Measurements from ENCODE around the gene CASTOR1.

CASTOR1 gene

DNA sequence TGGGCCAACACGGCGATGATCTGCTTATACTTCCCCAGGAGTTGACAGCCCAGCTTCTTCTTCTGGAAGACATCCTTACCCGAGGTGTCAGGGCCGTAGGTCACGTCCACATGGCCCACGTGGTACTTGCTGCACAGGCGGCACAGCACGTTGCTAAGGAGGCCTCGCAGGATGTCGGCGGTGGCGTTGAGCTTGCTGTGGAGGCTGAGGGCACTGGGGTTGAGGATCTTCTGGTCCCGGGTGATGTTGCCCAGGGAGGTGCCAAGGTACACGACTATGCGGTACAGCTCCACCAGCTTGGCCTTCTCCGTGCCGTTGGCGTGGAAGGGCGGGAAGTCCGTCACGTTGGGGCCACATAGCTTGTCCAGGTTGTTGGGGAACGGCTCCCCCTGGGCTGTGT is 45.6 kb downstream of the CASTOR1 start:
- DNase-seq, result no peak

DNA sequence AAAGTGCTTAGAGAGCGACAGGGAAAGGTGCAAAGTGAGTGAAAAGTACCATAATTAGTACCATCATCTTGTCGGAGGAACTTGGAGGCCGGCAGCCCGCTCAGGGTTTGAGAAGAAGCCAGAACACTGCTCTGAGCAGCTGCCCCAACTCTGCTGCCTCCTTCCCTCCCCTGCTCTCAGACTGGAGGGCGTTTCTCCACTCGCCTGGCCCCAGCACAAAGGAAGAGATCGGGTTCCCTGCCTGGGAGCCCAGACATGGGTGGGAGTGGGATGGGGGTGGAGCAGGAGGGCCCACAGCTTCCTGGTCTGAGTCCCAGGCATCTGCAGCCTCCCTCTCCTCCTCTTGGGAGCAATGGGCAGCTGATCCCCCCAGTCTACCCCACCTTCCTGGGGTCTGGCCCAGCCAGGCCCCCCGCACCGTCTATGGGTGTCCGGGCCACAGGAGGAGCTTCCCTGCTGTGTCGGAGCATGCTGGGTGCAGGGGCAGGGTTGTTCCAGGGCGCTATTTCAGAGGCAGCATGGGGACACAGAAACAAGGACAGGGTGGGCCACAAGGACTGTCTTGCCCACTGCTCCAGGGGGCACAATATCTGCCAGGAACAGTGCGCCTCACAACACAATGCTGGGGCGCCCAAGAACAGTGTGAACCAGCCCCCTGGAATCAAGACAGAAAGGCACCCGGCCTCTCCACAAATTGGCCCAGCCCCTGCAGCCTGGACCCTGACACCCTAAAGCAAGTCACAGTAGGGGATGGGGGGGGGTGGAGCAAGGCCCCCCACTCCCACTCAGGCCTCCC is 47.5 kb downstream of the CASTOR1 start:
- DNase-seq, result no peak

DNA sequence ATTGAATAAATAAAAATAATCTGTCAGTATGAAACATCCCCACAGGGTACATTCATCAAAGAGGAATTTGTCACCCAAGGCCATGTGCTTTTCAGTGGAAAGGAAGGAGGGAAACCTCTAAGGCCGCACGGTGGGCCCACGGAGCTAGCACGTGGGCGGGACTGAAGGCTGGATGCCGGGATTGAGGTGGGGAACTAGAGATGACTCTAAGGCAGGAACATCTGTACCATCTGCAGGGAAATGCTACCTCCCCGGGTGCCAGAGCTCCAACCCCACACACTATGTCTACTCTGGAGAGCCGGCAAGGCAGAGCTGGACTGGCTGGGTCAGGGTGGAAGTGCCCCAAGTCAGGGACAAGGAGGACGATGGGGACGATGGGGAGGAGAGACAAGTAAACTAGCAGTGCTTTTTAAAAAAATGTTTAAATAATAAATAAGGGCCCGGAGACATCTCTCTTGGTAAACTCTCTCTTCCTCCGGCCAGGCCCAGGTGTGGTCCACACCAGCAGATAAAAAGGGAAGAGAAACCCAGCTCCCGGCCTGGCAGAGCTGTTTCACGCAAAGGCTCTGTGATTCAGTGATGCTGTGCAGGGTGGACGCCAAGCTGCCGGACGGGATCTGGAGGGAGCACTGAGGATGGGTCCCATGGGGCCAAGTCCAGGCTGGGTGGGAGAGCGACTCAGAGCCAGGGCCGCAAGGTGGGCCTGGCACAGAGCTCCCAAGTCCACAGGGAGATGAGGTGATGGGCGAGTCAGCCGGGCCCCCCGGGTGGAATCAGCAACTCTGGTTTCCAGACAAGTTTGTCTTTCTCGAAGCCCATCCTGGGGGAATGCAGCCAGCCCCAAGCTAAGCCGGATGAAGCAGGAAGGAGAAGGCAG is 48.5 kb downstream of the CASTOR1 start:
- no peak for DNase-seq

DNA sequence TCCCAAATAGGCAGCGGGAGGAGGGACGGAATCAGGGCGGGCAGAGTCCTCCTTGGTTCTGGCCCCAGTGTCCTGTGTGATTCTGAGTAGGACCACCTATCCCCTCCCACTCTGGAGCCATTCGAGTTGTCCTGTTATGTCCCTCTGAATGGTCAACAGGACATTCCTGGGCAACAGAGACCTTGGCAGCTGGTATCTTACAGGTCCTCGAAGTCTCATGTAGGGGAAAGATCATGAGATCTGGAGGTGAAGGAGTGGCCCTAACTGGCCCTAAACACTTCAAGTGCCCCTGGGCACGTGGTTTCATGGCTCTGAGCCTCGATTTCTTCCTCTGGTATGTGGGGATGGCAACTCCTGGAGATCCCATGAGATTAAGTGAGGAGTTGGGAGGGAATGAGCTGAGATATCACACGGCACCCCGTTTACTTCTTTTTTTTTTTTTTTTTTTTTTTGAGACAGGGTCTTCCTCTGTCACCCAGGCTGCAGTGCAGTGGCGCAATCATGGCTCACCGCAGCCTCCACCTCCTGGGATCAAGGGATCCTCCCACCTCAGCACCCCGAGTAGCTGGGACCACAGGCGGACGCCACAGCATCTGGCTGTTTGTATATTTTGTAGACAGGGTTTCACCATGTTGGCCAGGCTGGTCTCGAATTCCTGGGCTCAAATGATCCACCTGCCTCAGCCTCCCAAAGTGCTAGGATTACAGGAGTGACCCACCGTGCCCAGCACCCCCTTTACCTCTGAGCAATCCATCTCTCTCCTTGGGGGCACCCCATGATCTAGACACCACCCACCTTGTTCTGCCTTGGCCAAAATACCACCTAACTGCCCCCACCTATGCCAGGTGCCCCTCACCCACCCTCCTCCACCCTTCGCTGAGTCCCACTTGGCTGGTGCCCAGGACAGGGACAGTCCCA is 49.6 kb downstream of the CASTOR1 start:
- no peak for DNase-seq

DNA sequence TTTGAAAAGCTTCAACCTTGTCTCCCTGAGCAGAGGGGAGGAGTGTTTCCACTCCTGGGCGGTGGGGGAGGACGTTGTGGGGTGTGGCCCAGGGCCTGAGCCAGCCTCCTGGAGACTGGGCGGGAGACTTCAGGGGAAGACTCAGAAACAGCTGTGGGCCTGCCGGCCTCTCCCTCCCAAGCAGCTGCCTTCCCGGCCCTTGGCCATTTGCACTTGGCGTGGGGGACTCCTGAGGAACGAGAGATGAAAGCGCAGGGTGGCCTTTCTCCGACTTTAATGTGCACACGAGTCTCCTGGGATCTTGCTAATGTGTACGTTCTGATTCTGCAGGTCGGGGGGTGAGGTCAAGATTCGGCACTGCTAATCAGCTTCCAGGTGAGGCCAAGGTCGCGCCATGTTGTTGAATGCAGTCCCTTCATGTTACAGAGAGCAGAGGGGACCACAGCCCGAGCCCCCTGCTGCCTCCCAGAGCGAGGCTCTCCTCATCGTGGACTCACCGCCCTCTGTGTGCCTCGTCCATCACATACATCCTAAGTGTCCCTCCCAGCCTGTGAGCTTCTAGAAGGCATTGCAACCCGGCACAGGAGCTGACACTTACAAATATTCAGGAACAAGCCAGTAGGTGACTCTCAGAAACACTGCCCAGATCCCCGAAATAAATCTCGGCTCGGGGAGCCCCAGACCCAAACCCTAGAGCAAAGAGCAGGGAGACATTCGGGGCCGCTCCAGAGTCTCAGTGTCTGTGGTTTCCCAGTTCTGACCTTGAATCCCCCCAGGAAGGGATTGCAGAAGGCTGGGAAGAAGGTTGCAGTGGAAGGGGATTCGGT is 50.4 kb downstream of the CASTOR1 start:
- no peak for DNase-seq

GRCh38 chr22:30238136-30238535 is 51.2 kb downstream of the CASTOR1 start:
- DNase-seq, result no peak

DNA sequence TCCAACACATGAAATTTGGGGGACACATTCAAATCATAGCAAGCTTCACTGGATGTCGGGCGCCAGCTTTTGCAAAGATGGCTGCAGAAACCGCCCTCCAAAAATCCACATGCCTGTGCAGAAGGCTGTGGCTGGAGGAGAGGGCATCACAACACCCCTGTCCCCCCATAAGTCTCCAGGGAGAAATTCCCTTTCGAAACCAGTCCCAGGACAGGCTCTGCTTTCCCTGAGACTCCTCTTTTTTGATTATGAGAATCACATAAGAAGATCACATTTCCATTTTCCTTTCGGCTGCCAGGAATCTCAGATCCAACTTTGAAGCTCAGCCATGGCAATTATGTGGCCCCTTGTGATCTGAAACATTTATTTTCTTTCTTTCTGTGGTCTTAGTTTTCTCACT is 52.4 kb downstream of the CASTOR1 start:
- no peak for DNase-seq

DNA sequence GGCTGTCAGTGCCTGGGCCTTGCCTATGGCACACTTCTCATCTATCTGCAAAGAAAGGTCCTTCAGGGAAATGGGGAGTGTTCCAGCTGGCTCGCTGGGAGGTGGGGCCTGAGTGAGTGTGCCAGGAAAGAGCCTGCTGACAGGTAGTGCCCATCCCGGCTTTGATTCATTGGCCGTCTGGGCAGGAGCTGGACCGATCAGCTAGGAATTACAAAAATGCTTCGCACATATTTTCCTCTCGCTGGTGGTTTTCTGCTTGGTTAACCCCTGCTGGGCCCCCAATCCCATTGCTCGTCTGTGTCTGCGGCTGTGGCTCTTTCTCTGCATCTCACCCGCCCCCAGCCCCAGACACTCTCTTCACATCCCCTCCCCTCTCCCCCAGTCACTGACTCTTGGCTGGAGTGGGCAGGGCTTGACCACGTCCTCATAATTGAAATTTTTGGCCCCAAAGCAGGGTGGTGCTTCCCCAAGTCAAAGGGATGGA is 53.6 kb downstream of the CASTOR1 start:
- peak in 1 of 2 experiments; percentile 19 for DNase-seq

Measured in cerebellar nuclear complex (tissue), 1 donor.